Measurements from ENCODE around the gene TUBA8. TPM values are rescaled to one million over a fixed set of nuclear protein-coding genes. Genes with fewer than 3 reads are reported as not detected.
A peak's percentile ranks its signal among the peaks of the same experiment; 100 is the strongest.
"Not testable (repeated sequence)": the region's sequence is repeated elsewhere in the genome, so short reads cannot be mapped to it uniquely, and the experiment has no call there.

TUBA8 gene
- total RNA-seq, 1 experiment from 2014 or later = 0.13 TPM

GRCh38 chr22:18130018-18130417 lies 19.4 kb downstream of the TUBA8 start:
- no peak for DNase-seq (ENCODE audit: low spot score)

- no peak for DNase-seq (ENCODE audit: low spot score)
Measured at GRCh38 chr22:18130699-18131429, 20.3 kb downstream of the TUBA8 start.

- DNase-seq (ENCODE audit: low spot score) = no peak
Measured at GRCh38 chr22:18133452-18133851, 22.8 kb downstream of the TUBA8 start.

DNA sequence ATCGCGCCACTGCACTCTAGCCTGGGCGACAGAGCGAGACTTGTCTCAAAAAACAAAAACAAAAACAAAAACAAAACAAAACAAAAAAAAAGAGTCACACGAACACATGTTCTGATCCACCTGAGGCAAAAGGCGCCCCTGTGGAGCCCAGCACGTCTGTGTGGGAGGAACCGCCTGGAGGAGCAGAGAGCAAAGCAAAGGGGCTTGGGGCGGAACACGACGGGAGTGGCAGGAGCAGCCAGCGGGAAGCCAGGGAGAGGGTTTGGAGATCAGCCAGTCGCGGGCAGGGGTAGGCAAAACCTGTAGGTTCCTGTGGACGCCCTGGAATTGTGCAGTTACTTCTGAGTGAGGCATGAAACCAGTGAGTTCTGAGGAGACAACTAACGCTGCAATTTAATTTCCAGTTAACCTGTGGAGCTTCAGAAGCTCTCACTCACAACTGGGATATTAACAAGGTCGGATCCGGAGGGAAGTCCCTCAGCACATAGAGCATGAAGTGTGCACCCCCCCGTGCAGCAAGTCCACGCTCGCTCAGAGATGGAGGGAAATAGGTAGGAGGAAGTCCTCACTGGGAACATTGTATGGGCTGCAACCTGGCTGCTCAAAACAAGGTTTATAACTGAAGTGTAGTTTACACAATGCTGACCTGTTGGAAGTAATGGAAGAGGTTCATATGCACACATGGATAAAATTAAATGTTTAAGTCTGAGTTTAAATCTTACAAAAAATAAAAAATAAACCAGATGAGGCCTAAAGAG lies 26.1 kb downstream of the TUBA8 start:
- no peak for DNase-seq (ENCODE audit: low spot score)

- DNase-seq (ENCODE audit: low spot score) = not testable (repeated sequence)
Measured at GRCh38 chr22:18141004-18141403, 30.4 kb downstream of the TUBA8 start.

DNA sequence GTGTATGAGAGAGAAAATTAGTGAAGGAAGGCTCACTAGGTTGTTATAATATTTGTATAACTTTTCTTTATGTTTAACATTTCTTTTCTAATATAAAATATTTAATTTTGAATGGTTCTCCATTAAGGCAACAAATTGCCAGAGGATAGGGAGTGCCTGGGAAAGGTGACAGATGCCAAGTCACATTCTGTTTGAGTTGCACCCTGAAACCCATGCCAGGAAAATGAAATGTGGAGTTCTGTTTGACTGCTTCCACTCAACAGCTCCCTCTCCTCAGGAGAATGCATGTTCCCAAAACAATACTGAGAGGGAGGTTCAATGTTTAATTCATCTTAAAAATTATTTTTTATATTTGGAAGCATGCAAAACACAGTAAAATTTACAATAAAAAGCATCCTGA lies 33.5 kb downstream of the TUBA8 start:
- DNase-seq (ENCODE audit: low spot score) = no peak

GRCh38 chr22:18145676-18146388 lies 35.2 kb downstream of the TUBA8 start:
- DNase-seq (ENCODE audit: low spot score) = no peak

GRCh38 chr22:18146389-18146753 lies 35.8 kb downstream of the TUBA8 start:
- DNase-seq (ENCODE audit: low spot score) = no peak

GRCh38 chr22:18147791-18148190 lies 37.2 kb downstream of the TUBA8 start:
- no peak for DNase-seq (ENCODE audit: low spot score)

DNA sequence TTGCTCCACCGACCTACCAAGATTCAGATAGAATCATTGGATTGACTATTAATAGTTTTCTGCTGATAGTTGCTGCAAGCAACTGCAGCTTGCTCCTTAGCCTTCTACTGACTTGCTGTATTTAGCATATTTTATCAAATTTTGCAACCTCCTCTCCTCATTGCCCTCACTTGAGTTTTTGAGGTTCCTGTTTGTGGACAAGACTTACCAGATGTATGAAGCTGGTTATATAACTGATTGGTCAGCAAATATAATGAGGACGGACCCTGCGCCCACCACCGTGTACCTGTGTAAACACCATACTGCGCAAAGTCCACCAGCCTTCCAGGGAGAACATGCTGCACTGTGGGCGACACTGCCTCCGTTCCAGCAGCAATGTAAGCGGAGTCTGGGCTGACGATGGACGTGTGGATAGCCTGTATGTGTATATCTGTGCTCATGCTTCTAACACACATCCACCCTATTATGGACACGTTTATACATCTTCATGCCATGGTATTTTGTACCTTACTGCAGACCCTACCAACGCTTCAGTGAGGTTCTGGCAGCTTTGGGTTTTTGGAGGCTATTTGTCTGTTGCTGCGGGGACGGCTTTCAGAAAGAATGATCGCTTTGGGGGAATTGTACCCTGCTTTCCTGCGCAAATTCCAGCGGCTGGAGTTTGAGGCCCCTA lies 37.8 kb downstream of the TUBA8 start:
- no peak for DNase-seq (ENCODE audit: low spot score)

DNA sequence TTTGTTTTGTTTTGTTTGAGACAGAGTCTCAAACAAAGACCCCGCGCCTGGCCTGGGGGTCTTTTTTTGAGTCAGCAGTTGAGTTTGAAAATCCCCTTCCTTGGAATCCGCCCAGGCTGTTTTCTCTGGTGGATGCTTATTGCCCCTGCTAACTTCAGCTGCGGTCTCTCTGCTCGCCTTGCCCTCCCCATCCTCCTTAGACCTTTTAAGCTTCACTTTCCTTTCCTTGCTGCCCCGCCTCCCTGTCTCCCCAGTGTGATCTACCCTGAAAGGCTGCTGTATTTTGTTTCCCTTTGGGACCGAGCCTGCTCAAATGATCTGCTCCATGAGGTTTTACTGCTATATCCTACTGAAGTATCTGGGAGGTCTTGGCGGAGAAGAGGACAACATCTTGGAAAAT lies 41.9 kb downstream of the TUBA8 start:
- DNase-seq (ENCODE audit: low spot score) = no peak

DNA sequence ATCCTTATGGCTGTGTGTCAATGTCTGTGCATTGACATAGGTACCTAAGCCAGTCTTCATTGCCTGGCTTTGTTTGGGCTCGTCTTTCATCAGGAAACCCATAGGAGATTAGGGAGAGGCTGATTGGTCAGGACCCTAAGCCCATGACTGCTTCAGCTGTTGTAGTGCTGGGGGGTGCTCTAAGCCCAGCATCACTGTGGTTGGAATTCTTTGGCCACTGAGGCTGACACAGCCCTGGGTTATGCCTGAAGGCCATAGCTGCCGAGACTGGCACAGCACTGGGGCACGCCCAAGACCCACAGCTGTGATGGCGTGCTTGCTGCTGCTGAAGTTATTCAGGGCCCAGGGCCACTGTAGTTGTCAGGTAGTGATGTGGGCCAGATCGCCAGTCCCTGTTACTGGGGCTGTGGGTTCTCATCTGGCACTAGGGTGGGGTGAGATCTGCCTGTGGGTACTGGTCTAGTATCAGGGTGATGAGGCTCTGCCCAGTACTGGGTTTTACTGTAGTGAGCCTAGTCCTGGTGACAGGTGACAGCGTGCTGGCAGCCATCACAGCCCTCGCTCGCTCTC lies 44.3 kb downstream of the TUBA8 start:
- no peak for DNase-seq (ENCODE audit: low spot score)

GRCh38 chr22:18155546-18155945 lies 44.9 kb downstream of the TUBA8 start:
- DNase-seq (ENCODE audit: low spot score) = not testable (repeated sequence)

- peak; percentile 71 for DNase-seq (ENCODE audit: low spot score)
Measured at GRCh38 chr22:18156878-18157713, 46.5 kb downstream of the TUBA8 start.

DNA sequence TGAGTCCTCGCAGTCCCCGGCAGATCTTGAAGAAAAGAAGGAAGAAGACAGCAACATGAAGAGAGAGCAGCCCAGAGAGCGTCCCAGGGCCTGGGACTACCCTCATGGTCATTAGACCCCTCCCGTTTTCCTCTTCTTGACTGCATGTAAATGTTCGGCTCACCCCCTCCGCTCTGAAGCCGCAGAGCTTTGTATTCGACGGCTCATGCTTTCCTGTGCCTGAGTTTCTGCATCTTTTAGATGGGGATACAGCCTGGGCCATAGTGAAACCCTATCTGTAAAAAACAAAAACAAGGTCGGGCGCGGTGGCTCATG lies 47.1 kb downstream of the TUBA8 start:
- DNase-seq (ENCODE audit: low spot score) = no peak

DNA sequence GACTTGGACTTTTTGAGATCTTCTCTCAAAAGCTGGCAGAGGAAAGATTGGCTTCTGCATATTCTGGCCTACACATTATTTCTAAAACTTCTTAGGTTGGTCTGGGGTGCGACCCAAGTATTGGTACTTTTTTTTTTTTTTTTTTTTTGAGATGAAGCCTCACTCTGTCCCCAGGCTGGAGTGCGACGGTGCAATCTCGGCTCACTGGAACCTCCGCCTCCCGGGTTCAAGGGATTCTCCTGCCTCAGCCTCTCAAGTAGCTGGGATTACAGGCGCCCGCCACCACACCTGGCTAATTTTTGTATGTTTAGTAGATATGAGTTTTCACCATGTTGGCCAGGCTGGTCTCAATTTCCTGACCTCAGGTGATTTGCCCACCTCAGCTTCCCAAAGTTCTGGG lies 50.0 kb downstream of the TUBA8 start:
- DNase-seq (ENCODE audit: low spot score) = not testable (repeated sequence)

DNA sequence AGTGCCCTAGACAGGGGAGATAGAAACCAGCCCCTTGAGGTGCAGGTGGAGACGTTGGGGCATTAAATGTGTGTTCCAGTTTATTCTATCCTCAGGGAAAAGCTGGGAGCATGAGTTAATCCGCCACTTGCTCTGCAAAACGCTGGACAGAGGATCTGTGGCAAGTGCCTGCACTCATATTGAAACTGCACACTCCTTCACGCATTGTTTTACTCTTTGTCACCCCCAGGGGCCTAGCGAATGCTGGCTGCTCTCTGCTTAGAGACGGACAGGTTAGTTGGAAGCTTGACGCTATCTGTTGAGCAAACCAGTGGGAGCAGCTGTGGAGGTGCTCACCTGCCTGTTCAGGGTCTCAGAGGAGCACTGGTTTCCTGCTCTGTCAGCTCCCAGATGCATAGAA lies 53.2 kb downstream of the TUBA8 start:
- DNase-seq (ENCODE audit: low spot score) = not testable (repeated sequence)

DNA sequence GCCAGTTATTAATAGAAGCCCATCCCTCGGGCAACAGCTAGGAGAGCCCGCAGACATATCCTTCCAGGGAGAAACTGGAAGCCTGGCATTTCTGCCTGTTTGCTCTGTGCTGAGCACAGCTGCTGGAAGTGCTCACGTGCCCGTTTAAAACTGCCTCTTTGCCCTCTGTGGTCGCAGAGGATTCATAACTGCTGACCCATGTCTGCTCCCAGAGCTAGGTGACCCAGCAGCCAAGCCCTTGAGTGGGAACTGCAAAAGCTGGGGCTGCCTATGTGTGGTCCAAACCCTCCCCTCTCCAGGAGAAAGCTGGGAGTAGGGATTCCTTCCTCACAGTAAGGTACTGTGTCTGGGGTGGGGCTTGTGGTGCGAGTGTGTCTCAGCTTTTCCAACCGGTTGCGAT lies 54.0 kb downstream of the TUBA8 start:
- DNase-seq (ENCODE audit: low spot score) = not testable (repeated sequence)

DNA sequence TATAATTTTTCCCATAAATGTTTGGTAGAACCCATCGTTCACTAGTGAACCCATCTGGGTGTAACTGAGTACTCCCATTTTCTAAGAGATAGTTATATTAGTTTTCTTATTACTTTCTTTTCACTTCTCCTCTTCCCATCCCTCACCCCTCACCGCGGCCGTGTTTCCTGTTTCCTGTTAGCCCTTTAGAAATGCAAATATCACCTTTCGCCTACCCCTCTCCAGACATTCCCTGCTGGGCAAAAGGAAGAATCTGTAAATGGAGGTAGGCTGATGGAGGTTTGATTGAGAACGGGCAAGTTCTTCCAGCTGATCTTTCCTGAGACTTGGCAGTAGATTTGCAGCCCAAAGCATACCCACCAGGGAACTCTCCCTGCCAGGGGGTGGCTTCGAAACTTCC lies 54.7 kb downstream of the TUBA8 start:
- not testable (repeated sequence) for DNase-seq (ENCODE audit: low spot score)

DNA sequence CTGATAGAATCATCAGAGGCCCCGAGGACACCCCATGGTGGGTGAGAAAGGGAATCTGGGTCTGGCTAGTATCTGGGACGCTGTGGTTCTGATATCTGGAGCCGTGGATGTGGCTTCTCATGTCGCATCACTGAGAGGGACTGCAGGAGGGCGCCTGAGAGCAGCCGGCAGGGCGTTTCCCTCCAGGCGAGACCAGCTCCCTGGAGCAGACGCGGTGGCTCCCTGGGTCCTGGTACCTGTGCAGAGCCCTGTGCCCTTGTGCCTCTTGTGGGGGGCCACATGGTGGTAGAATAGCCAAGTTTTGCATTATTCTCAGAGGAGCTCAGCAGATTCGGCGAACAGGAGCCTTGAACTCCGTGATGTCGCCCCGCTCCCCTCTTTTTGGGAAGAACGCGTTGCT lies 59.7 kb downstream of the TUBA8 start:
- not testable (repeated sequence) for DNase-seq (ENCODE audit: low spot score)

GRCh38 chr22:18172203-18172602 lies 61.6 kb downstream of the TUBA8 start:
- not testable (repeated sequence) for DNase-seq (ENCODE audit: low spot score)

Data from HT-29 (cell line).